HL-60/S4 treated with phorbol 12-myristate 13-acetate at 8.2 ng/mL for 4 days and 3 days (cell line): ENCODE measurements around the gene HASPIN.

Experiments
- in situ Hi-C: fragments of 300-500 bp; cut with MboI; formaldehyde crosslinking; loops from 2 replicates; pipeline ENCODE4 v1.15.0; 2022; ENCODE audit warnings: low sequenced_read_pairs

Gene HASPIN

GRCh38 chr17:3723556-3724377, at the start of gene HASPIN:
TSS of gene HASPIN (plus strand) at chr17:3723903. CDS start at chr17:3723936, 33 bp downstream.
- in situ Hi-C loops = no loop called here

- in situ Hi-C loops = no loop called here
Observed at GRCh38 chr17:3675886-3676285, 47.8 kb upstream of the HASPIN start.

GRCh38 chr17:3678095-3678820, 45.4 kb upstream of the HASPIN start:
- in situ Hi-C loops = no loop called here

- in situ Hi-C loops = no loop called here
Observed at GRCh38 chr17:3678821-3679530, 44.7 kb upstream of the HASPIN start.

GRCh38 chr17:3679531-3680126, 44.1 kb upstream of the HASPIN start:
- in situ Hi-C loops = no loop called here

GRCh38 chr17:3681057-3681456, 42.6 kb upstream of the HASPIN start:
- in situ Hi-C loops = no loop called here

GRCh38 chr17:3681565-3681964, 42.1 kb upstream of the HASPIN start:
- in situ Hi-C loops = no loop called here

- in situ Hi-C loops = no loop called here
Observed at GRCh38 chr17:3682033-3682432, 41.7 kb upstream of the HASPIN start.

- in situ Hi-C loops = no loop called here
Observed at GRCh38 chr17:3683054-3683511, 40.6 kb upstream of the HASPIN start.

- in situ Hi-C loops = no loop called here
Observed at GRCh38 chr17:3685174-3685573, 38.5 kb upstream of the HASPIN start.

GRCh38 chr17:3688027-3688553, 35.6 kb upstream of the HASPIN start:
- in situ Hi-C loops = no loop called here

- in situ Hi-C loops = no loop called here
Observed at GRCh38 chr17:3688852-3689261, 34.8 kb upstream of the HASPIN start.

- in situ Hi-C loops = no loop called here
Observed at GRCh38 chr17:3689262-3690093, 34.2 kb upstream of the HASPIN start.

GRCh38 chr17:3690094-3690715, 33.5 kb upstream of the HASPIN start:
- in situ Hi-C loops = no loop called here

- in situ Hi-C loops = no loop called here
Observed at GRCh38 chr17:3691617-3692067, 32.1 kb upstream of the HASPIN start.

GRCh38 chr17:3692346-3692745, 31.4 kb upstream of the HASPIN start:
- in situ Hi-C loops = no loop called here

GRCh38 chr17:3693141-3693540, 30.6 kb upstream of the HASPIN start:
- in situ Hi-C loops = no loop called here

GRCh38 chr17:3693829-3694231, 29.9 kb upstream of the HASPIN start:
- in situ Hi-C loops = no loop called here

GRCh38 chr17:3695129-3695722, 28.5 kb upstream of the HASPIN start:
- in situ Hi-C loops = no loop called here
